ENCODE measurements around the gene YIF1A. TPM values are rescaled to one million over a fixed set of nuclear protein-coding genes. Genes with fewer than 3 reads are reported as not detected.
A peak's percentile ranks its signal among the peaks of the same experiment; 100 is the strongest.

YIF1A gene
- total and polyA plus RNA-seq, 10 donors: 34.7 to 60.1 (median 47.9) TPM

DNA sequence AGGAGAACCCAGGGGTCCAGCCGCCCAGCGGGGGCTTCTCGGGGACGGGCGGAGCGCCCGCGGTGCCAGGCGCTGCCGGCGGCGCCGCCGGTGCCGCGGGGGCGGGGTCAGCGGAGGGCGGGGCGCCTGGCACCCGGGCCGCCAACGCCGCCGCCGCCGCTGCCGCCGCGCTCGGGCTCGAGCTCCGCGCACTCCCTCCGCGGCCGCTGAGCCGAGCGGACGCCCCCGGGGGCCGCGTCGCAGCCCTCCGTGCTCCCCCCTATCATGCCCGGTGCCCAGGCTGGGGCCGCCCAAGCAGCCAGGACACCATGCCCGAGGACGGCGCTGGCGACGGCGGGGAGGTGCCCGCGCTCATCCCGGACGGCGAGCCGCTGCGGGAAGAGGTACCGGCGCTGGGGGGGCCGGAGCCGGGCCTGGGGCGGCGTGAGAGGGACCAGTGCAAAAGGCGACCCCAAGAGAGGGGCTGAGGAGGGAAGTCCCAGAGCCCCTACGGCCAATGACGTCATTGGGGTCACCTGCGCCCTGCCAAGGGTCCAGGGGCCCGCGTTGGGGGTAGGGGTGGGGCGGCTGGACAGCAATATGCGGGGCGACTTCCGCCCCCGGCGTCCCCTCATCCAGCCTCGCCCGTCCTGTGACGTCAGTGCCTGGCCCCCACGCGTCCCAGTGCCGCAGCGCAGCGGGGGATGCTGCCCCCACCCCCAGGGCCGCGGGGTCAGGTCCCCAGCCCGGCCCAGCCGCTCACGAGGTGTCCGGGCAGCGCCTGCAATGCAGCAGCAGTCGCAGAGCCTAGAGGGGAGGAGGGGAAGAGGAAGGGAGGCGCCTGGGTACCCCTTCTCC is 3.0 kb upstream of the YIF1A start, which contains the start of gene TMEM151A:
Gene TMEM151A, plus strand, starts transcription at position 189 of the 837 bp plus-strand sequence. Its CDS starts 120 bp downstream, at position 309.
- Histone ChIP-seq H3K9me3 (no peaks in the 10 kb centered on the region), H3K27ac (no peak within 1 kb of the TSS), H3K4me3 (peak within 1 kb of the TSS; percentile 27 to 73 (median 44)), H3K4me1 (peaks cover 18 to 52% (median 40%) of the 10 kb centered on the region in 6 donors), H3K36me3 (no peaks in the 10 kb centered on the region), H3K27me3 (replicated peaks in 1 of 7) (peaks cover 0 to 68% (median 37%) of the 10 kb centered on the region in 7 donors)
- no peak for DNase-seq
- 2 to 3% (median 3%) methylated on average over 46 to 95 of the region's 95 CpGs for WGBS, 5 donors
- TF ChIP-seq POLR2A (IDR thresholded peaks at IDR 0.05): no peak
- TF ChIP-seq, protein P1, sequence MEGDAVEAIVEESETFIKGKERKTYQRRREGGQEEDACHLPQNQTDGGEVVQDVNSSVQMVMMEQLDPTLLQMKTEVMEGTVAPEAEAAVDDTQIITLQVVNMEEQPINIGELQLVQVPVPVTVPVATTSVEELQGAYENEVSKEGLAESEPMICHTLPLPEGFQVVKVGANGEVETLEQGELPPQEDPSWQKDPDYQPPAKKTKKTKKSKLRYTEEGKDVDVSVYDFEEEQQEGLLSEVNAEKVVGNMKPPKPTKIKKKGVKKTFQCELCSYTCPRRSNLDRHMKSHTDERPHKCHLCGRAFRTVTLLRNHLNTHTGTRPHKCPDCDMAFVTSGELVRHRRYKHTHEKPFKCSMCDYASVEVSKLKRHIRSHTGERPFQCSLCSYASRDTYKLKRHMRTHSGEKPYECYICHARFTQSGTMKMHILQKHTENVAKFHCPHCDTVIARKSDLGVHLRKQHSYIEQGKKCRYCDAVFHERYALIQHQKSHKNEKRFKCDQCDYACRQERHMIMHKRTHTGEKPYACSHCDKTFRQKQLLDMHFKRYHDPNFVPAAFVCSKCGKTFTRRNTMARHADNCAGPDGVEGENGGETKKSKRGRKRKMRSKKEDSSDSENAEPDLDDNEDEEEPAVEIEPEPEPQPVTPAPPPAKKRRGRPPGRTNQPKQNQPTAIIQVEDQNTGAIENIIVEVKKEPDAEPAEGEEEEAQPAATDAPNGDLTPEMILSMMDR (IDR thresholded peaks at IDR 0.05 in 8 of 11, conservative IDR thresholded peaks at IDR 0.05 in 3 of 11): no peak
- no peak for TF ChIP-seq POLR2AphosphoS5 (IDR thresholded peaks at IDR 0.05)
- intact Hi-C loops (cut with DNase I; ENCODE audit: low total_unique reads): no loop called here

DNA sequence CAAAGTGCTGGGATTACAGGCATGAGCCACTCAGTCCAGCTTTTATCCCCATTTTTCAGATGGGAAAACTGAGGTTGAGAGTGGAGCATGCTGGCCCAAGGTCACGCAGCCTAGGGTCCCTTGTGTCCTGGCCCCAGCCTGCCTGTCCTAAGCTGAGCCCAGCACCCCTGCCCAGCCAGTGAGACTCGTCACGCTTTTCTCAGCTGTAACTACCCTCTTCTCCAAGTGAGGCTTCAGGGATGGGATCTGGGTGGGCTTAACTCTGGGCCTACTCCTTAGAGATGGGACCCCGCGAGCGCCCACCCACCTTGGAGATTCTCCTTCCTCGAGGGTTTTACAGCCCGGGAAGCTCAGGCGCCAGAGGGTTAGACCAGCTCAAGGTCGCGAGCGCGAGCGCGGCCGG is 2.4 kb upstream of the YIF1A start:
- H3K36me3 ChIP-seq: no peaks in the 10 kb centered on the region
- intact Hi-C loops (cut with DNase I; ENCODE audit: low total_unique reads): no loop called here
- no peak for DNase-seq
- no peak overlapping the region for H3K27ac ChIP-seq
- H3K9me3 ChIP-seq: no peaks in the 10 kb centered on the region
- H3K27me3 ChIP-seq (replicated peaks in 1 of 7): peaks cover 0 to 63% (median 37%) of the 10 kb centered on the region in 7 donors
- TF ChIP-seq, protein P1 (IDR thresholded peaks at IDR 0.05 in 8 of 11, conservative IDR thresholded peaks at IDR 0.05 in 3 of 11): no peak
- no peak for TF ChIP-seq POLR2A (IDR thresholded peaks at IDR 0.05)
- TF ChIP-seq POLR2AphosphoS5 (IDR thresholded peaks at IDR 0.05): no peak
- H3K4me1 ChIP-seq: peaks cover 18 to 59% (median 42%) of the 10 kb centered on the region in 6 donors
- WGBS, 5 donors: 17 to 40% (median 21%) methylated on average over 8 to 16 of the region's 16 CpGs
- peak overlapping the region in 5 of 8 donors; percentile 43 to 73 (median 45) for H3K4me3 ChIP-seq

DNA sequence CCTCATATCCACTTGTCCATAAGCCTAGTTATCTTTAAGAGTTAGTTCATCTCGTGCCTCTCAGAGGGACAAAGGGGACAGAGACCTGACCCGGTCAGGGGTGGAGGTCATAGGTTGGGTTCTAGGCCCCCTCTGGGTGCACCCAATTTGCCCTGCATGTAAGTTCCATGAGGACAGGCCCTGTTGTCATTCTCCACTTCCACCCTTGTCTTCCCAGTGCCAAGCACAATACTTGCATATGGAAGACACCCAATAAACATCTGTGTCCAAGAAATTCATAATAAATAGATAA is 1.3 kb upstream of the YIF1A start:
- no peaks in the 10 kb centered on the region for H3K9me3 ChIP-seq
- TF ChIP-seq POLR2A (IDR thresholded peaks at IDR 0.05) (no peak), POLR2AphosphoS5 (IDR thresholded peaks at IDR 0.05) (no peak)
- TF ChIP-seq, protein P1 (IDR thresholded peaks at IDR 0.05 in 8 of 11, conservative IDR thresholded peaks at IDR 0.05 in 3 of 11): no peak
- peaks cover 18 to 65% (median 42%) of the 10 kb centered on the region in 6 donors for H3K4me1 ChIP-seq
- intact Hi-C loops (cut with DNase I; ENCODE audit: low total_unique reads): no loop called here
- H3K4me3 ChIP-seq: peak overlapping the region in 1 of 8 donors; percentile 88
- no peak overlapping the region for H3K27ac ChIP-seq
- 77 to 93% (median 81%) methylated on average over 2 of the region's 2 CpGs for WGBS, 5 donors
- no peak for DNase-seq
- peaks cover 0 to 53% (median 37%) of the 10 kb centered on the region in 7 donors for H3K27me3 ChIP-seq (replicated peaks in 1 of 7)
- H3K36me3 ChIP-seq: peaks cover 0 to 9% (median under 1%) of the 10 kb centered on the region in 6 donors
